ENCODE data around the gene NOD1.
A peak's percentile ranks its signal among the peaks of the same experiment; 100 is the strongest.

NOD1 gene

GRCh38 chr7:30450240-30450982 is 28.2 kb downstream of the NOD1 start:
- H3K27ac ChIP-seq (ENCODE audit: low read length) = no peak overlapping the region
- H3K36me3 ChIP-seq (replicated peaks; ENCODE audit: low read depth, low read length) = no peaks in the 10 kb centered on the region
- no peaks in the 10 kb centered on the region for H3K27me3 ChIP-seq (ENCODE audit: low read depth, low read length)
- H3K4me3 ChIP-seq (ENCODE audit: low read length) = no peak overlapping the region
- no peak overlapping the region for H3K9ac ChIP-seq (ENCODE audit: low read length)
- no peaks in the 10 kb centered on the region for H4K20me1 ChIP-seq (ENCODE audit: insufficient read depth, low read length)
- H3K79me2 ChIP-seq (ENCODE audit: low read length) = no peaks in the 10 kb centered on the region
- TF ChIP-seq EZH2phosphoT487 (IDR thresholded peaks at IDR 0.05; ENCODE audit: low read depth) (no peak), CTCF (IDR thresholded peaks at IDR 0.05; ENCODE audit: low read depth, low read length) (no peak)
- H3K9me3 ChIP-seq (ENCODE audit: insufficient read depth, low read length) = no peaks in the 10 kb centered on the region
- no peak overlapping the region for H3K4me2 ChIP-seq (ENCODE audit: low read length)
- H3K4me1 ChIP-seq (ENCODE audit: low read length) = peaks cover 8% of the 10 kb centered on the region
- H2AFZ ChIP-seq (ENCODE audit: low read depth, low read length) = no peak overlapping the region

GRCh38 chr7:30448461-30449189 is 30.0 kb downstream of the NOD1 start:
- Histone ChIP-seq H4K20me1 (ENCODE audit: insufficient read depth, low read length) (no peaks in the 10 kb centered on the region), H3K79me2 (ENCODE audit: low read length) (no peaks in the 10 kb centered on the region), H3K27ac (ENCODE audit: low read length) (no peak overlapping the region), H3K4me1 (ENCODE audit: low read length) (peaks cover 10% of the 10 kb centered on the region), H3K27me3 (ENCODE audit: low read depth, low read length) (no peaks in the 10 kb centered on the region), H3K4me2 (ENCODE audit: low read length) (no peak overlapping the region), H3K9me3 (ENCODE audit: insufficient read depth, low read length) (no peaks in the 10 kb centered on the region), H3K36me3 (replicated peaks; ENCODE audit: low read depth, low read length) (no peaks in the 10 kb centered on the region), H2AFZ (ENCODE audit: low read depth, low read length) (no peak overlapping the region), H3K4me3 (ENCODE audit: low read length) (no peak overlapping the region), H3K9ac (ENCODE audit: low read length) (no peak overlapping the region)
- TF ChIP-seq CTCF (IDR thresholded peaks at IDR 0.05; ENCODE audit: low read depth, low read length) (no peak), EZH2phosphoT487 (IDR thresholded peaks at IDR 0.05; ENCODE audit: low read depth) (no peak)

GRCh38 chr7:30447466-30447865 is 31.1 kb downstream of the NOD1 start:
- H3K4me1 ChIP-seq (ENCODE audit: low read length) = peaks cover 10% of the 10 kb centered on the region
- no peak overlapping the region for H3K9ac ChIP-seq (ENCODE audit: low read length)
- no peaks in the 10 kb centered on the region for H4K20me1 ChIP-seq (ENCODE audit: insufficient read depth, low read length)
- H3K27ac ChIP-seq (ENCODE audit: low read length) = no peak overlapping the region
- no peaks in the 10 kb centered on the region for H3K36me3 ChIP-seq (replicated peaks; ENCODE audit: low read depth, low read length)
- TF ChIP-seq CTCF (IDR thresholded peaks at IDR 0.05; ENCODE audit: low read depth, low read length) = no peak
- no peak for TF ChIP-seq EZH2phosphoT487 (IDR thresholded peaks at IDR 0.05; ENCODE audit: low read depth)
- no peak overlapping the region for H2AFZ ChIP-seq (ENCODE audit: low read depth, low read length)
- no peaks in the 10 kb centered on the region for H3K79me2 ChIP-seq (ENCODE audit: low read length)
- no peaks in the 10 kb centered on the region for H3K9me3 ChIP-seq (ENCODE audit: insufficient read depth, low read length)
- no peaks in the 10 kb centered on the region for H3K27me3 ChIP-seq (ENCODE audit: low read depth, low read length)
- no peak overlapping the region for H3K4me3 ChIP-seq (ENCODE audit: low read length)
- H3K4me2 ChIP-seq (ENCODE audit: low read length) = no peak overlapping the region

GRCh38 chr7:30446266-30446665 is 32.3 kb downstream of the NOD1 start:
- no peak overlapping the region for H3K4me3 ChIP-seq (ENCODE audit: low read length)
- no peak overlapping the region for H3K9ac ChIP-seq (ENCODE audit: low read length)
- no peaks in the 10 kb centered on the region for H3K36me3 ChIP-seq (replicated peaks; ENCODE audit: low read depth, low read length)
- no peak overlapping the region for H2AFZ ChIP-seq (ENCODE audit: low read depth, low read length)
- no peaks in the 10 kb centered on the region for H3K9me3 ChIP-seq (ENCODE audit: insufficient read depth, low read length)
- peak overlapping the region; percentile 1; the same call in 1 of the 2 replicates for H3K4me2 ChIP-seq (ENCODE audit: low read length)
- TF ChIP-seq EZH2phosphoT487 (IDR thresholded peaks at IDR 0.05; ENCODE audit: low read depth) (no peak), CTCF (IDR thresholded peaks at IDR 0.05; ENCODE audit: low read depth, low read length) (no peak)
- 0 out of 2 replicates have a peak overlapping the region, but pooled peaks have one; percentile 17 for H3K27ac ChIP-seq (ENCODE audit: low read length)
- H4K20me1 ChIP-seq (ENCODE audit: insufficient read depth, low read length) = no peaks in the 10 kb centered on the region
- H3K79me2 ChIP-seq (ENCODE audit: low read length) = no peaks in the 10 kb centered on the region
- H3K4me1 ChIP-seq (ENCODE audit: low read length) = peaks cover 10% of the 10 kb centered on the region
- H3K27me3 ChIP-seq (ENCODE audit: low read depth, low read length) = no peaks in the 10 kb centered on the region
